Fibroblast of the conjunctiva (primary cell): ENCODE measurements around the gene PHF12.
A peak's percentile ranks its signal among the peaks of the same experiment; 100 is the strongest.
"Not testable (repeated sequence)": the region's sequence is repeated elsewhere in the genome, so short reads cannot be mapped to it uniquely, and the experiment has no call there.

Experiments used
- DNase-seq: peaks from one replicate; pipeline ENCODE4 v3.0.0-alpha.2; 2010; ENCODE audit warnings: low read depth

PHF12 gene

DNA sequence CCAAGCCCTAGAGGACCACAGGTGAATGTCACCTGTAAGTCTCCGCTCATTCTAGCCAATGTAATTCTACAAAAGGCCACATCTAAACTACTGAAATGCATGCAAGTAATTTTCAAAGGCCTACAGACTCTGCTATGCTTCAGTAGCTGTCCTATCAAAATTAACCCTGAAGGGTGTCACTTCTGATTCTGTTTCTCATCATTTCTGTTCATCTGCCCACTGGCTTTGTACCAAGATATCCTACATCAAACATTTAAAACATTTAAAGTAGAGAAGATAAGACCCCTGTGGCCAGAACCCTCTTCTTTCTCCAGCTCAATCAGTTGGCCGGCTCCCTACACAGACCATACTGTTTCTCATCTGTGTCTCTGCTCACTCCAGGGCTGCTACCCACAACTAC, 21.5 kb downstream of the PHF12 start:
- no peak for DNase-seq

DNA sequence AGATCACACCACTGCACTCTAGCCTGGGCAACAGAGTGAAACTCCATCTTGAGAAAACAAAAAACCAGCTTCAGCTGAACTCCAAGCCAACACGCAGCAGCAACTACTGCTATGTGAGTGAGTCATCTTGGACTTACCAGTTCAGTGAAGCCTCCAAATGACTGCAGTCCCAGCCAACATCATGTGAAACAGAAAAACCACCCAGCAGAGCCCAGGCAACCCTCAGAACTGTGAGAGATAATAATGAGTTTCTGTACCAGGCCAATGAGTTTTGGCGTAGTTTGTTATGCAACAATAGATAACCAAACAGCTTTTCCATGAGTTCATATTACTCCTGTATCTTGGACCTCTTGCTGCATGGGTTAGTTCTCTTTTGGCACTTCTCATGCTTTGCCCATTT, 23.3 kb downstream of the PHF12 start:
- no peak for DNase-seq

DNA sequence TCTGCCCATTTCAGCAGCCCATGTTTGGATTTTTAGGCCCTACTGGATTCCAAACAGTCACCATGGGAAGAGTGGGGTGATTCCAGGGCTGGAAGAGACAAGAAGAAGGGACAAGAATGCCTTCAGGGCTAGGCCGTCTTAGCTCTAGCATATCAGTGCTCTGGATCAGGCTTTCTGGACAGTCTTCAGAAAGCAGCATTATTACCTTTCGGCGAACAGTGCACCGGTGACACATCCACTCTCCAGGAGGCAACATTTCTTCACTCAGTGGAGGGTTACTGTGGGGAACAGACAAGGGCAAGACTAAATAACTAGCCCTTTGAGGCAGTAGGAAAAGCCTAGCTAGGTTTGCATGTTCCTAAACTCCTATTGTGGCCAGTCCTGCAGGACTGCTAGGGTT, 24.5 kb downstream of the PHF12 start:
- DNase-seq = no peak

DNA sequence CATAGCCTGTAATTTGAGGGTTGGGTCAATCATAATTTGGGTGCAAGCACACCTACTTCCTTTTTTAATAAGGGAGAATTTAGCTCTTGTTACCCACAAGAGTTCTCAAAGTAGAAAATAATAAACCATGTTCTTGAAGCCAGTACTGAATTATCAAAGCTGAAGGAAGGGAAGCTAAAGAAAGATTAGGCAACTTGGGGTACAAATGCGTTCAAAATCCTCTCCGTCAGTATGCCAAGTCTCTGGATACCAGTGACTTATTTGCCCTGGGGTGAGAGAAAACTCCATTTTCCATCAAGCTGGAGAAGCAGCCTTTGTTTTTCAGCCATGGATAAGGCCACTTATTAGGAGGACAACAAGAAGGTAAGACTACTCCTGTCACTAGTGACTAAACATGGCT, 25.0 kb downstream of the PHF12 start:
- DNase-seq = no peak

DNA sequence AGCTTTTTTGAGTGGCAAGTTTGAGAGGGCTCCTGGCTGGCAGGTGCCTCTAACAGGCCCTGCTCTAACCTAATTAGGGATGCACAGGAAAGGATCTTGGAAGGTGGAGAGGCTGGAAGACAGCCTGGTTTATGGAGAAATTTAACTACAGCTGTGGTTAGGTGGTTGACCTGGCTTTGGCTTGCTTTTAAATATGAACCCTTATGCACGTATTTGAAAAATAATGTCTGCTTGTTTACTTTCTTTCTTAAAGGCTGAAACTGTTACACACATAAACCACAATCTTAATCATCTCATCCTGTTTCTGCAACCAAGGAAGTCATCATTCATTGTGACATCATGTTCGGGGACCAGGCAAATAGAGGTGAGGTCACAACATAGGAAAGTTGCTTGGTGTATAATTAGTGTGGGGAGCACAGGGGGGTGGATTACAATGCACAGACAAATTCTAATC, 25.4 kb downstream of the PHF12 start:
- no peak for DNase-seq

DNA sequence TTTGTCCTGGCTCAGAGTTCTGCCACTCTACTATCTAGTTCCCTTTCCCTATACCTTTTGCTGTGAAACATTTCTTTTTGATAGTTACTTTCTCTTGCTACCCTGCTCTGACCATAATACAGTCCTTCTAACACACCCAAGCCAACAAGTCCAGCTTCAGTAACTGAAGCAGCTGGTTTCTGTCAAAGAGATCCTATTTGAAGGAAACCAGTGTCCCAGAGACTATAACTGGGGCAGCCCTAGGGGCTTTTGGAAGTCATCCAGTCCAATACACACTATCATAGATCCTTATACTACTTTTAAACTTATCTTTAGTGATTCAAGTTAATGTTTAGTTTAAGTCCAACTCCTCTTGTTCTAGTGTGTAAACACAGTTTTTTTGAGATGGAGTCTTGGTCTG, 31.1 kb downstream of the PHF12 start:
- no peak for DNase-seq

DNA sequence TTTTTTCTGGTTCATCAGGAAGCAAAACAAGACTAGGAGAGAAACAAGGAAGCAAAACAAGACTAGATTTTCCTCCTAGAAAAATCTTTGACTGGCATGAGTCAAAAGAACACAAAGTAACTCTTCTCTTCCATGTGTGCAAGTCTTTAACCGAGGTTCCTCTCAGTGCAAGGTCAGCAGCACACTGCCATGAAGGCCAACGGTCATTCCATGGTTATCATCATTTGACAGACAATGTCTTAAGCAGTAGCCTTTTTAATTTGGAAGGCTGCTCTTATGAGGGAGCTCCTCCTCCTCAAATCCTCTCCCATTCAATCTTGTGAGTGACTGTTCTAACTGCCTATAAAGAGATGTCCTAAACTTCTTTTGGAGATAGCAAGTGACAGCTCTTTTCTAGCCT, 33.0 kb downstream of the PHF12 start:
- DNase-seq = no peak

DNA sequence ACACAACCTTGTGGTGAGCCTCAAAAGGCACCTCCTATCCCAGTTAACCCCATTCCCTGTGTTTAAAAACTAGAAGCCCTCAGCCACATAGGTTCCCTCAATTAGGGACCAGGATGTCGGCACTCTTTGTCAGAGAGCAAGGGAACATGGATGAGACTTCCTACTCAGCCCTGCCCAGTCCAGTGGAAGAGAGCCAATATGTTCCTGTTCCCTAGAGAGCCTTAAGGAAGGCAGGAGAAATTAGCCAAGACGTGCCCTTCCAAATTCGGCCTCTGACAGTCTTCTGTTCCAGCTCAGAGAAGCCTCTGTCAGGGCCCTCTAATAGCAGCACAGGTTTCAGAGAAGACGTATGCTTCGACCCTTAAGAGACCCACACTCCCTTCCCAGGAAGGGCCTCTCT, 33.9 kb downstream of the PHF12 start:
- no peak for DNase-seq

DNA sequence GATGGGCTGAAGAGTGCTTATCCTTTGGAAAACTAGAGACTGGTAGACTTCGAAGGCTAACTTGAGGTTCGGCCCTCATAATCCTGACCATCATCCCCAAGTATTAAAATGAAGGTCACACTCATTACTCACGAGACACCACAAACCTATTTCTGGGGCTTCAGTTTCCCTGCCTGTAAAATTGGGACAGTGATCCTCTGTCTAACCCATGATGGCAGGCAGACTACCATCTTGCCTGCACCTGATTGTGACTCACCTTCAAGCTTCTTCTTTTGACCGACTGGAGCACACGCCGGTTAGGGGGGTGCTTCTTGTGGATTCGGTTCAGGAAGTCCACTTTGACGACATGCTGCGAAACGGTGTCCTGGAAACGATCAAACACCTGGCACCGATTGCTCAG, 34.3 kb downstream of the PHF12 start:
- DNase-seq = no peak

DNA sequence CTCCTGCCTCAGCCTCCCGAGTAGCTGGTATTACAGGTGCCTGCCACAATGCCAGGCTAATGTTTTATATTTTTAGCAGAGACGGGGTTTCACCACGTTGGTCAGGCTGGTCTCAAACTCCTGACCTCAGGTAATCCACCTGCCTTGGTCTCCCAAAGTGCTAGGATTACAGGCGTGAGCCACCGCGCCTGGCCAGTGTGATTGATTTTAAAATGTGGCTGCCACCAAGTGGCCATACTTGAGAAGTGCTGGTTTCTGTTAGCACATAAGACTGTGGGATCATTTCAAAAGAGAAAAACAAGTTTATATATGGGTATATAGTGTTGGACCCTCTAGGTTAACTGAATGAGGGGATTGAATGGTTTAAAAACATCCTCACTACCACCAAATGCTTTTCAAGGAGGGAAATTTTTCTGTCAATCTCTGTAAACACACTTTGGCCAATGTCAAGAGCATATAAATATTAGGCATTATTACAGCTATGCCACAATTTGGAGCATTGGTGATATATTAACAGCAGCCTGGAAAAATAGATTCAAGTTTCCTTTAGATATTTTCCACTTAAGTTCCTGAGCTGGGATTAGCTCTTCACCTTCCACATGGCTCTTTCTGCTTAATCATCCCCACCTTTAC, 34.9 kb downstream of the PHF12 start:
- peak; percentile 39 for DNase-seq

DNA sequence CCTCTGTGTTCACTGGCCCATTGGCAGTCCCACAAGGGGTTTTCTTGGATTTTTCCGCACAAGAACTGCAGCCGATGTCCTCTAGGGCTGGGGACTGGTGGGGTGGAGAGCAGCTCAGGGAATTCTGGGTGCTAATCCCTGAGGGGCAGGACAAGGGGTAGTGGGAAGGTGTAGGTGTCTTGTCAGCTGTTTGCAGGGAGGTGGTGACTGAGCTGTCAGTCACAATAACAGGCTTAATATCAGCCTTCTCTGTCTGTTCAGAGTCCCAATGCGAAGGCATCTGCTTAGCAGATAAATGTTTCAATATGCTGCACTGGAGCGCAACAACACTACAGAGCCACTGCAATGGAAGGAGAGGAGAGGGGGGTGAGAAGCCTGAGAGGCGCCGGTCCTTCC, 38.4 kb downstream of the PHF12 start:
- no peak for DNase-seq

DNA sequence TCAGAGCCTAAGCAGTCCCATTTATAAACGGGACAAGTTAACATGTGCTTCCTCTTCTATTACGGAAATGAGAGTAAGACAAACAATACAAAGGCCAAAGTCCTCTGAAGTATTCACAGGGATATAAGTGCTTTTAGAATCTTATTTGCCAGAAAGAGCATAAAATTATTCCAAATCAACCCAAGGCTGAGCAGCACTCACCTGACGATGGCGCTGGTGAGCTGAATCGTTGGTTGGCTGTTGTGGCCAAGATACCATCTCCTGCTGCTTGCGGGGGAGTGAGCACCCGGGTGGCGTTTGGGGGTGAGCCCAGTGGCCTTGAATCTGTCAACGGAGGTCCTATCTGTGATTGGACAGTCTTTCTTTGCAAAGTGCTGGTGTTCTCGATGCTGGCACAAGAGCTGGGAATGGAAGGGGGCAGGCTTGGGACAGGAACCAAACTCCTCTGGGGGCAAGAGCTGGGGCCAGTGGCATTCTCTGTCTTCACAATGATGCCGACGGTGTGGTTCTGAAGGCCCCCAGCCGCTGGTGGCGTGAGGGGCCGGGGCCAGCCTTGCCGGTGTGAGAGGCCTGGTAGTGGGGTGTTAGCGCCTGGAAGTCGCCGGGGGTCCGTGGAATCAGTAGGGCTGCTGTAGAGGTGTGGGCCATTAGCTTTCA, 38.9 kb downstream of the PHF12 start:
- no peak for DNase-seq

DNA sequence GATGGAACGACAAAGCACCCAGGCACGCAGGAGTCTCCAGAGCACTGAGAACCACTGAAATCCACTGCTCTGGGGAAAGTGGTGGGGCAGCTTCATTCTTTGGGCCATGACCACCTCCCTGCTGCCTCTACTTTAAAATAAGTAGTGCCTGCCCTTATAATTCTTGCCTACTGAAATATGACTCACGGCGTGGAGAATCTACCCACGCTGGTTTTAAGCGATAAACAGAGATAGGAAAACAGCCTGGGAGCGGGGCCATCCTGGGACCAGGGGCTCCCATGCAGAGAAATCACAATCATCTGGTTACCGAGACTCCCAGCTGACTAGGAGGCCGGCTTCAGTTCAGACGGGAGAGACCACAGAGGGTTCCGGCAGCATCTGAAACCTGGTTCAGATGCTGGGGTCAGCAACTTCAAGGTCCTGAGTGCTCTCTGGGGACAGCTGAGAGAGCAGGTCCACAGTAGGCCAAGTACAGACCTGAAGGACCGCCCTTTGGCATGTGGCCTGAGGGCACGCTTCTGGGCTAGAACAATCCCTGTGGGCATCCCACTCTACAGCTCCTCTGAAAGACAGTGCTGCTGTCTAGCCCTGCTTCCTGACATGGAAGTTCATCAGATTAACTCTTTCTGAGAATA, 39.8 kb downstream of the PHF12 start:
- DNase-seq = no peak

DNA sequence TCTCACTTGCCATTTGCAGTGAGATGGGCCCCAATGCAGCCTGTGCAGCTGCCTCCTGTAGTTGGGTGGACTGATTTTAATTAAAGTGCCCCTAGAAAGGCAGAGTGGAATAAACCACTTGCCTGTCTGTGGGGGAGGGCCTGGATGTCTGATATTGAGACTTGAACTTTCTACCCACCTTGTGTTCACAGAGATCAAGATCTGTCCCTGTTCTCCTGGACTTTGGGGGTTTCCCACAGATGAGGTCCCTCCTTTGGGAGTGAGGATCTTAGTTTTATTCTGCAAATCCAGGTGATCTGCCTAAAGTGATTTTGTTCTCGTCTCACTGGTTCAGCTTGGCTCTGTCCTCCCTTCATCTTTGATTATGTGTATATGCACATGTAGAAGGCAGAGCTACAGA, 40.8 kb downstream of the PHF12 start:
- DNase-seq = no peak

DNA sequence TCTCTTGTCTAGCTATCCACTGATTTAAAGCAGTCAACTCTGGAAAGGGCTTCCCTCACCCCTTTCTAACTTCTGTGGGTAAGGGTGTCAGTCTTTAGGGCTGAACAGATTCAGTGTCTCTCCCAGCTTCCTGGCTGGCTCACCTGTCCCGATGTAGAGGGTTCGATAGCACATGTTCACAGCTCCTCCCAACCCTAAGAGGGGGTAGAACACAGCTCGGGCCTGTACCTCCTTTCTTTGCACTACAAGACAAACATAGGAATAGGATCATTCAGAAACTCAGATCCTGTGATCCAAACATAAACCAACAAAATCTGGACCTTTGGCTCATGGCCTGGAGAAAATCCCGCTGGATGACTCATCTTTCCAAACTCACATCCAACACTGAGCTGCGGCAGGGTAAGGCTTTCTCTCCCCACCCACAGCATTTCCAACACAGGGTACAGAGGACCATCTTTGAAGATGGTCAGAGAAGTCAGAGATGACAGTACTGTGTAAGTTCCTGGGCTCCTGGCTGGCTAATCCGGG, 42.6 kb downstream of the PHF12 start:
- DNase-seq = peak; percentile 43

DNA sequence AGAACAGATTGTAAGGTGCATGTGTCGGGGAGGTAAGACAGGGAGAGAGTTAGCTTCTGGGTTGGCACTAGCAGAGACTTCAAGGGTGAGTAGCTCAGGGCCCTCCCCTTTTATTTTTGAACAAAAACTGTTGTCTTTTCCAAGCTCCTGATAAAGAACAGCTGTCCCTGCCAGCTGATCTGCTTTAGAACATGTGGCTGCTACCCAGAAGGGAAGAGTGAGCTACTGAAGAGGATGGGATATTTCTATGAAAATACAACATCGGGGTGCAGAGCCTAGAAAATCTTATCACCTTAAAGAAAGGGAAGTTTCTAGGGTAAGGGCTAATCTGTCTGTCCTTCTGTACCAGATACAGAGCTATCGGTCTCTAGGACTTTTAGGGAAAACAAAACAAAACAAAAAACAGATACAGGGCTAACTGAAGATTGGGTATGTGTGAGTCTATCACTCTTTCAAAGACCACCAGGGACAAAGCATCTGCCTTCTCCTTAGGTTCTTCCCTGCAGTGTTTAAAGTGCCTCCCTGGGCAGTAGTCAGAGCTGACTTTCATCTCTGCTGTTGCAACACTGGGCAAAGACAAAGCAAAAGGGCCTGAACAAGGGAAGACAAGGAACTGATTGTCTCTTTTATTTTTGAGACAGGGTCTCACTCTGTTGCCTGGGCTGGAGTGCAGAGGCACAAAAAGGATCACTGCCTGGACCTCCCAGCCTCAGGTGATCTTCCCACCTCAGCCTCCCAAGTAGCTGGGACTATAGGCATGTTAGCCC, 43.4 kb downstream of the PHF12 start:
- no peak for DNase-seq

DNA sequence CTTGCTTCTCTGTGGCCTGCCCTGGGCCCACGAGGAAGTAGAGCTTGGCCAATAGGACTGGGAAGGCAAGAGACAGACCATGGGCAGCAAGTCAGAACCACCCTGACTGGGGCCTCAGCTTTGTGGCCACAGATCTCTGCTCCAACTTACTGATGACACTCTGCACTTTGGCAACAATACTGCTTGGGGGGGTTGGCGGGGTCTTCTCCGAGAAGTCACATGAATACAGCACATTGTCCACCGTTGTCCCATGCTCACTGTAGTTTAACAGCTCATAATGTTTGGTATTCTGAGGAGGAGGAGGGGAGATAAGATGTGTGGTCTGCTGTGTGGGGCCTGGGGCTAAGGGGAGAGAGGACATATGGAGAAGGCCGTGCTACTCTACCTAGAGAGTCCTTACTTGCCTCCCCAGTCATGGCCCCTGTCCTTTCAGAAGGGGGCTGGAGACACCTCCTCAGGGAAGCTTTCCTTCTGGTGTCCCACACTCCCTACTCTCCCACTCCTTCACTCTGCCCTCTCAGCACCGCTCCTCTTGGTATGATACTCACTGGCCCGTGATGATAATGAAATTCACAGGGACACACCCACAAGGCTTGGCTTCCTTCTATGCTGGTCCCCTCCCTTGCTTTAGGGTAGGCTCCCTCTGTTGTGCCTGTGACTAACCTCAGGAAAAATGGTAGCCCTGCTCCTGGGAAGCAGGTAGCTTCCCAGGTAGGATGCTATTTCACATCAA, 44.4 kb downstream of the PHF12 start:
- DNase-seq = no peak

DNA sequence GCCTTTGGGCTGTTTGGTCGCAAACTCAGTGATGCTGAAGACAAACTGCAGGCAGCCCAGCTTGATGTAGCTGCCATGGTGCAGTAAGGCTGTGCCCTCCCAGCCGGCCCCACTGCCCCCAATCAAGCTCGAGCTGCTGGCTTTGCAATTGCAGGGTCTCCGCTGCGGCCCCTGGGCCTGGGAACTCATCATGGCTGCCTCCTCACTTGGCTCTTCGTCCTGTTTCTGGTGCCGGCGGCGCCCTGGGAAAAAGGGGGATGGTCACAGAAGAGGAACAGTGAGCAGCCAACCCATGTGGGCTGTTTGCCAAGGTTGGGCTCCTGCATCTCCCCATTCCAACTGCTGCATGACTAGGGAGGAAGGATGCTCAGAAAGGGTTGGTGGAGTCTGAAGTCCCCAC, 45.0 kb downstream of the PHF12 start:
- no peak for DNase-seq

DNA sequence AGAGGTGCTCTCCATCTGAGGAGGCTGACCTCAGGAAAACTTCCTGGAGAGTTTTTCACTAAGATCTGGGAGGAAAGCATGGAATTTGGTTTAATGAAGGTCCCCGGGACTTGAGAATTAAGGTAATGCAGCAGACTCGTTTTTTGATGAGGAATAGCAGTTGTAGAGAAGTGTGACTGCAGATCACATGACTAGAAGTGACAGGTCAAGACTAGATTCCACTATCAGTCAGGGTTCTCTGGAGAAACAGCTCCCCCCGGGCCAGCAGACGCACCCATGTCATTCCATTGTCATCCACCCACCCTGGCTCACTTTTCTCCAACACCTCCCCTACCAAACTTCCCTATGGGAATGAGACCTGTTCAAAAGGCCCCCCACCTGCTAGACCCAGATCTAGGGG, 46.5 kb downstream of the PHF12 start:
- no peak for DNase-seq

DNA sequence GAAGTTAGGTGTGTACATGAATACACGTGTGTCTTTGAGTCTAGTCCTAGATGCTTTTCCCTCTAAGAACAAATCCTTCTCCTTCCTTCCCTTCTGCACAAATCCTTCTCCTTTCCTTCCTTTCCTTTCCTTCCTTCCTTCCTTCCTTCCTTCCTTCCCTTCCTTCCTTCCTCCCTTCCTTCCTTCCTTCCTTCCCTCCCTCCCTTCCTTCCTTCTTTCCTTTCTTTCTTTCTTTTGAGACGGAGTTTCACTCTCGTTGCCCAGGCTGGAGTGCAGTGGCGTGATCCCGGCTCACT, 47.8 kb downstream of the PHF12 start:
- DNase-seq = not testable (repeated sequence)

DNA sequence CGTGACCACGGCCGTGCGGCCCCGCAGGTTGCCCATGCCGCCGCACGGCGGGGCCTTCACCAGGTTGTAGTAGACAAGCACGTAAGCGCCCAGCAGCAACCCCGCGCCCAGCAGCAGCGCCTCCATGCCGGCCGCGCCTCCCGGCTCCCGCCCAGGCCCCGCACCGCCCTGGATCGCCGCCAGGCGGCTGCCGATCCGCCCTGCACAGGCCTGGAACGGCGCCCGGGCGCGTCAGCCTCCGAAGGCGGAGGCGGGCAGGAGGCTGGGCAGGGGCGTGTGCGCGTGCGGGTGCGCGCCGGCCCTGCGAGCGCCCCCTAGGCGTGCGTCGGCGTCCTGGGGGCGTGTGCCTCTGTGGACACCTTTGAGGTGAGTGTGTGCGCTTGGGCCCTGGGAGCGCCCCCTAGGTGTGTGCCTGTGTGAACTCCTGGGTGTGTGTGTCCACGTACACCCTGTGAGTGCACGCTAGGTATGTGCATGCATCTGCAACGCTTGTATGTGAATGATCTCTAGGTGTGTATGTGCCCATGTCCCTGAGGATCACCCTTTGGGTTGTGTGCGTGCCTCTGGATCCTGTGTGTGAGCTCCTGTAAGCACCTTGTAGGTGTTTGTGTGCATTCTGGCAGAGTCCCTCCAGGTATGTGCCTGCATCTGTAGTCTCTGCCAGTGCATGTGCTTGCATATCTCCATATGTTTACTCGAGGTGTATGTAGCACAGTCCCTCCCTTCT, 48.3 kb downstream of the PHF12 start, which contains the start of gene DHRS13:
Gene DHRS13, minus strand, starts transcription at position 261 of the 727 bp plus-strand sequence. Its CDS starts 135 bp downstream, at position 126.
- peak; percentile 80 for DNase-seq
